Sigmoid colon (tissue), 3 donors: ENCODE results near the gene PODXL2.

Experiments used
- CTCF ChIP-seq, 4 experiments: fragments of 450-650 bp in 3 of 4; fragments of 200-600 bp in 1 of 4; IDR thresholded peaks; one replicate each; pipeline ENCODE4 v1.5.1; 2016 to 2019; ENCODE audit warnings: antibody characterized with exemption in 4 of 4, mild to moderate bottlenecking in 3 of 4, moderate library complexity in 2 of 4
- POLR2A ChIP-seq, 2 donors: fragments of 450-650 bp; IDR thresholded peaks; one replicate each; pipeline ENCODE4 v1.6.1; 2016; ENCODE audit warnings: antibody characterized with exemption in 2 of 2, mild to moderate bottlenecking in 2 of 2, moderate library complexity in 2 of 2

GRCh38 chr3:127634653-127635052, 5.7 kb downstream of the PODXL2 start:
- TF ChIP-seq CTCF (IDR thresholded peaks at IDR 0.05) (no peak), POLR2A (IDR thresholded peaks at IDR 0.05) (no peak)
